ENCODE measurements around the gene EIF3F.

The EIF3F gene

DNA sequence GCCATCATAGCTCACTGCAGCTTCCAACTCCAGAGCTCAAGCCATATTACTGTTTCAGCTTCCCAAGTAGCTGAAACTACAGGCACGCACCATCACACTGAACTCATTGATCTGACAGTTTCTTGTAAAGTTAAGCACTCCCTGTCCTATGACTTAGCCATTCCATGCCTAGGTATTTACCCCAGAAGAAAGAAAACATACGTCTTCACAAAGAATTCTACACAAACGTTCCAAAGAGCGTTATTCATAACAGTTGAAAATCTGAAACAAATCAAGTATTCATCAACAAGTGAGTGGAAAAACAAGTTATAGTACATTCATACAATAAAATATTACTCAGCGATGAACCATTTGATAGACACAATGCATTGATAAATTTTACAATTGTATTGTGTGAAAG, 14.1 kb upstream of the EIF3F start:
- TF ChIP-seq, protein P1, sequence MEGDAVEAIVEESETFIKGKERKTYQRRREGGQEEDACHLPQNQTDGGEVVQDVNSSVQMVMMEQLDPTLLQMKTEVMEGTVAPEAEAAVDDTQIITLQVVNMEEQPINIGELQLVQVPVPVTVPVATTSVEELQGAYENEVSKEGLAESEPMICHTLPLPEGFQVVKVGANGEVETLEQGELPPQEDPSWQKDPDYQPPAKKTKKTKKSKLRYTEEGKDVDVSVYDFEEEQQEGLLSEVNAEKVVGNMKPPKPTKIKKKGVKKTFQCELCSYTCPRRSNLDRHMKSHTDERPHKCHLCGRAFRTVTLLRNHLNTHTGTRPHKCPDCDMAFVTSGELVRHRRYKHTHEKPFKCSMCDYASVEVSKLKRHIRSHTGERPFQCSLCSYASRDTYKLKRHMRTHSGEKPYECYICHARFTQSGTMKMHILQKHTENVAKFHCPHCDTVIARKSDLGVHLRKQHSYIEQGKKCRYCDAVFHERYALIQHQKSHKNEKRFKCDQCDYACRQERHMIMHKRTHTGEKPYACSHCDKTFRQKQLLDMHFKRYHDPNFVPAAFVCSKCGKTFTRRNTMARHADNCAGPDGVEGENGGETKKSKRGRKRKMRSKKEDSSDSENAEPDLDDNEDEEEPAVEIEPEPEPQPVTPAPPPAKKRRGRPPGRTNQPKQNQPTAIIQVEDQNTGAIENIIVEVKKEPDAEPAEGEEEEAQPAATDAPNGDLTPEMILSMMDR (conservative IDR thresholded peaks at IDR 0.05) = no peak
- H3K27ac ChIP-seq = no peak overlapping the region

DNA sequence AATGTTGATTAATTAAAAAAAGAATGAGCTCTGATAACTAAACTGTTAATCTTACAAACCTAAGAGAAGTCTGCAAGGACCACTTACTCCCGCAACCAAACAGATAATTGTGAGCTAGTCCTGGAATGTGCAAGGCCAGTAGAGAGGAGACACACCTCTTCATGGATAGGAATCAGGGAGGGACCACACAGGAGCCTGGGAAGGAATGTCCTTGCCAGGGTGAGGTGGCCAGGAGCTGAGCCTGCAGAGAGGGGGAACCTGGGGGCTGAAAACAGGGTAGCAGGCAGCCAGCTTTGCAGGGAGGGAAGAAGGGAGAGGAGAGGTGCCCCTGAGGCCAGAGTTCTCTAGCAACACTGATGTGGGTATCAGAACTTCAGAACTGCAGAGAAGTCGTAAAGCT, 12.5 kb upstream of the EIF3F start:
- H3K27ac ChIP-seq = no peak overlapping the region

DNA sequence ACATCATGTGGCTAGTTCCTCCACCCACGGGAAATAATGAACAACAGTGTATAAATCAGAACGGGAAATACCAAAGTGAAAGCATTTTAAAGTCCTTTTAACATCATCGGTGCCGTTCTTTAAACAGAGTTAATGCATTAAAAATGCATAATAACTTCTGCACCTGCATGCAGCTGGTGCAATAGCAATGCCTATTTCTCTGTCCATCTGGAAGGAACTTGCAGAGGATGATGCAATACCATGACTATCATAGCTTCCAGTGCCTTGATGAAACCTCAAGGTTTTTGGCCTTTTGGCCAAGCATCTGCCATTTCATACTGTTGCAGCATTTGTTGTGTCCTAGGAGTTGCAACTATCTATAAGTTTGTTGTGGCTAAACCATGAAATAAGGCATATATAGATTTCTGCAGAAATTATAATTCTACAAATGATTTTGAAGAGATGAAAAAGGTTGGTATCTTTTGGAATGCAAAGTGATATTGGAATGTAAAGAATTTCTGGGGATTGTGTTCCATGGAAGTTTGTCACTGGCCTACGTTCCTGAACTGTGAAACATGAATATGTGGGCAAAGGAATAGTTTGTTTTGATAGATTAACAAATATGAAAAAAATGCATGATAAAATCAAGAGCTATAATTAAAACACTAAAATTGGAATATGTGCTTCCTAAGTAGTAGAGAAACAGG, 9.8 kb upstream of the EIF3F start:
- no peak overlapping the region for H3K27ac ChIP-seq
- TF ChIP-seq, protein P1 (conservative IDR thresholded peaks at IDR 0.05) = no peak

More for the DNA sequence above, 12.5 kb upstream of the EIF3F start:
- TF ChIP-seq, protein P1 (conservative IDR thresholded peaks at IDR 0.05) = no peak

DNA sequence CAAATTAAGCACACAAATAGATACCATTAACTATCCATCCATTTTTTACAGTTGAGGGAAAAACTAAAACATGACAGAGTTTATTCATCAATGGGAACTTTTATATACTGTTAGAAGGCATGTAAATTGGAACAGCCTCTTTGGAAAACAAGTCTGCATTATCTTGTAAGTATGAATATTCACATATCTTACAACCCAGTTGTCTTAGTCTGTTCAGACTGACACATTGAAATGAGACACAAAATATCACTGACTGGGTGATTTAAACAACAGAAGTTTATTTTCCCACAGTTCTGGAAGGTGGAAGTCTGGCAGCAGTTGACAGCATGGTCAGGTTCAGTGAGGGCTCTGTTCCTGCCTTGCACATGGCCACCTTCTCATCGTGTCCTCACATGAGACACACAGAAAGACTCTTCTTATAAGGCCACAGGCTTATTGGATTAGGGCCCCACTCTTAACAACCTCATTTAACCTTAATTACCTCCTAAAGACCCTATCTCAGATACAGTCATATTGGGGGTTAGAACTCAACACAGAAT, 5.4 kb upstream of the EIF3F start:
- TF ChIP-seq, protein P1 (conservative IDR thresholded peaks at IDR 0.05) = no peak
- H3K27ac ChIP-seq = no peak overlapping the region

DNA sequence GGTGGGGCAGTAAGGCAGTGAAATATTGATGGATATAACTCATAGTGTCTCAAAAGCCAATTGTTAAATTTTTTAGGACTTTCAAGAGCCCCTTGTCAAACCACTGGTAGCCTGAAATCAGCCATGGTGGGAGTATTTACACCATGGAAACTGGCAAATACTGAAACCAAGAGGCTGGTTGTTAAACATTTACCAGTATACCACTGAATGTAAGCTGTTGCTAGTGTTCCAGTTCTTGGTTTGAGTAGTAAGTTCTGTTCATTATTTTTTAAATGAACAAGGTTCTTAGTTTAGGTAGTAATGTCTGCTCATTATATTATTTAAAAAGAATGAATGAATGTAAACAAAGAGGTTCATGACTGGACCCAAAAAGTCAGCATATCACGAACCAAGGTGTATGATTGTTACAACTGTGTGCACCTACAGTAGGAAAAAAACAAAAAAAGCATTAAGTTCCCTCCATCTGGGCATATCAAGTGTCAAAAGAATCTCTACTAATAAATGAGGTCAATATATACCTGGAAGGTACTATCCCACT, 4.5 kb upstream of the EIF3F start:
- H3K27ac ChIP-seq = no peak overlapping the region
- TF ChIP-seq, protein P1 (conservative IDR thresholded peaks at IDR 0.05) = no peak

DNA sequence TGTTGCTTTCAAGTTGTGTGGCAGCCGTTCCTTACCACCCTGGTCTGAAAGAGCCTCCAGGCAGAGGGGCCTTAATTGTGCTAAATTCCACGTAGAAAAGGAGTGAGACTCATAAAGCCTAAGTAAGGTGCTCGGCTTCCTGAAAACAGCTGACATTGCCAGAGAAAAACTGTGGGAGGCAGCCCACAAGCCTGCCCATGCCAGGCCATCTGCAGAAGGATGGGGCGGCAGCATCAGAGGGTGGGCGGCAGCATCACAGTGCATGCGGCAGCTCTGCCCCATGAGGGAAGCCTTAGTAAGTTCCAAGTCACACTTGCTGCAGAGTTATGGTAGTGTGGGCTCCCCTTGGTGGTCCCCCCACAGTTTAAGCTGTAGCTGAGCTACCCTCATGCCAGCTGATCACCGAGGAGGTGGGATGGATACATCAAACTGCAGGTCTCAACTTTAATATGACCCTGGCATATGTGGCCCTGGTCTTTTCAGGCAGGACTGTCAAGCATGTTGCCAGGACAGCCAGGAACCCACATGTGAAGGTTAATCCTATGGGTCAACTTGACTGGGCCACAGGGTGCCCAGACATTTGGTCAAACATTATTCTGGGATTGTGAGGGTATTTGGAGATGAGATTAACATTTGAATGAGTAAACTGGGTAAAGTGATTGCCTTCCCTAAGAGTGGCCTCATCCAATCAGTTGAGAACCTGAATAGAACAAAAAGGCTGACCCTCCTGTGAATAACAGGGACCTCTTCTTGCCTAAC, 3.1 kb upstream of the EIF3F start:
- no peak overlapping the region for H3K27ac ChIP-seq
- TF ChIP-seq, protein P1 (conservative IDR thresholded peaks at IDR 0.05) = no peak

DNA sequence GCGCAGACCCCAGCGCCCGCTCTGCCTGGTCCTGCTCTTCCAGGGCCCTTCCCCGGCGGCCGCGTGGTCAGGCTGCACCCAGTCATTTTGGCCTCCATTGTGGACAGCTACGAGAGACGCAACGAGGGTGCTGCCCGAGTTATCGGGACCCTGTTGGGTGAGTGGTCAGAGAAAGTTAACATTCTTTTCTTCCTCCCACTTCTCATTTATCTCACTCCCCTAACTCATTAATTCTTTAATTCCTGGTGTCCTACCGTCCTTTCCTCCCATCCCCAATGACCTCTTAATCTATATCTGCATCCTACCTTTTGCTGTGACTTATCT, 385 bp downstream of the EIF3F start:
- H3K27ac ChIP-seq = peak overlapping the region; percentile 66; the same call in 1 of the 2 replicates

All from VCaP (cell line).